Muscle layer of colon (tissue), 2 donors: ENCODE data around the gene DPP9.
A peak's percentile ranks its signal among the peaks of the same experiment; 100 is the strongest.

Experiments used
- H3K27ac ChIP-seq: one replicate; pipeline ENCODE4 v1.7.0; 2013; ENCODE audit warnings: low read depth, mild to moderate bottlenecking, low read length, moderate library complexity
- H3K27me3 ChIP-seq, 2 donors: one replicate each; pipeline ENCODE4 v1.7.0; 2013; ENCODE audit warnings: low read length in 2 of 2, mild to moderate bottlenecking in 2 of 2; ENCODE audit not compliant: insufficient read depth in 2 of 2, control insufficient read depth in 1 of 2
- H3K36me3 ChIP-seq: one replicate; pipeline ENCODE4 v1.7.0; 2013; ENCODE audit warnings: mild to moderate bottlenecking, low read length; ENCODE audit not compliant: insufficient read depth
- H3K4me1 ChIP-seq: one replicate; pipeline ENCODE4 v1.7.0; 2013; ENCODE audit warnings: mild to moderate bottlenecking, low read length; ENCODE audit not compliant: insufficient read depth
- H3K4me3 ChIP-seq, 2 donors: one replicate each; pipeline ENCODE4 v1.7.0; 2013; ENCODE audit warnings: low read length in 2 of 2, low read depth in 1 of 2, mild to moderate bottlenecking in 1 of 2, moderate library complexity in 1 of 2
- H3K9ac ChIP-seq: one replicate; pipeline ENCODE4 v1.7.0; 2013; ENCODE audit warnings: low read length
- H3K9me3 ChIP-seq: one replicate; pipeline ENCODE4 v1.7.0; 2013; ENCODE audit warnings: mild to moderate bottlenecking, low read length
- donor health status: abdominal sarcoma.
- donor health status: Adenocarcinoma of cecum.

Gene DPP9

GRCh38 chr19:4647676-4648644, 75.7 kb downstream of the DPP9 start:
- no peaks in the 10 kb centered on the region for H3K27me3 ChIP-seq
- peak overlapping the region; percentile 45 for H3K9ac ChIP-seq
- peak overlapping the region; percentile 94 for H3K27ac ChIP-seq
- peaks cover 16% of the 10 kb centered on the region for H3K36me3 ChIP-seq
- H3K4me3 ChIP-seq = no peak overlapping the region
- H3K9me3 ChIP-seq = no peaks in the 10 kb centered on the region
- H3K4me1 ChIP-seq = peaks cover 27% of the 10 kb centered on the region

- Histone ChIP-seq H3K9ac (no peak overlapping the region), H3K27ac (peak overlapping the region; percentile 86), H3K4me3 (no peak overlapping the region), H3K27me3 (no peaks in the 10 kb centered on the region), H3K36me3 (peaks cover 5% of the 10 kb centered on the region), H3K9me3 (no peaks in the 10 kb centered on the region), H3K4me1 (peaks cover 44% of the 10 kb centered on the region)
Measured at GRCh38 chr19:4645718-4646117, 77.9 kb downstream of the DPP9 start.

GRCh38 chr19:4642625-4643024, 81.0 kb downstream of the DPP9 start:
- peaks cover 26% of the 10 kb centered on the region for H3K4me1 ChIP-seq
- H3K36me3 ChIP-seq = no peaks in the 10 kb centered on the region

GRCh38 chr19:4641132-4641531, 82.5 kb downstream of the DPP9 start:
- H3K27ac ChIP-seq = peak overlapping the region; percentile 91
- H3K4me1 ChIP-seq = peaks cover 27% of the 10 kb centered on the region
- peak overlapping the region; percentile 95 for H3K9ac ChIP-seq
- no peaks in the 10 kb centered on the region for H3K36me3 ChIP-seq
- H3K9me3 ChIP-seq = no peaks in the 10 kb centered on the region
- H3K27me3 ChIP-seq = no peaks in the 10 kb centered on the region
- peak overlapping the region; percentile 96 to 98 for H3K4me3 ChIP-seq

More at GRCh38 chr19:4642625-4643024, 81.0 kb downstream of the DPP9 start:
- Histone ChIP-seq H3K27me3 (no peaks in the 10 kb centered on the region), H3K9ac (no peak overlapping the region), H3K27ac (no peak overlapping the region), H3K4me3 (no peak overlapping the region), H3K9me3 (no peaks in the 10 kb centered on the region)

GRCh38 chr19:4640247-4641000, 83.2 kb downstream of the DPP9 start:
- Histone ChIP-seq H3K9ac (peak overlapping the region; percentile 95), H3K4me1 (peaks cover 31% of the 10 kb centered on the region), H3K27me3 (no peaks in the 10 kb centered on the region), H3K9me3 (no peaks in the 10 kb centered on the region), H3K4me3 (peak overlapping the region; percentile 96 to 98), H3K36me3 (no peaks in the 10 kb centered on the region), H3K27ac (peak overlapping the region; percentile 91)

GRCh38 chr19:4639531-4640246, 84.0 kb downstream of the DPP9 start:
- H3K9ac ChIP-seq = peak overlapping the region; percentile 95
- H3K36me3 ChIP-seq = no peaks in the 10 kb centered on the region
- H3K27me3 ChIP-seq = no peaks in the 10 kb centered on the region
- H3K4me3 ChIP-seq = peak overlapping the region; percentile 96 to 98
- peaks cover 31% of the 10 kb centered on the region for H3K4me1 ChIP-seq
- peak overlapping the region; percentile 91 for H3K27ac ChIP-seq
- H3K9me3 ChIP-seq = no peaks in the 10 kb centered on the region

GRCh38 chr19:4638828-4639530, 84.7 kb downstream of the DPP9 start, which contains the start of gene TNFAIP8L1:
Gene TNFAIP8L1, plus strand, starts transcription at chr19:4639516. Its CDS starts 12,354 bp downstream, at chr19:4651870.
- Histone ChIP-seq H3K9me3 (no peaks in the 10 kb centered on the region), H3K4me3 (peak within 1 kb of the TSS; percentile 96 to 98), H3K9ac (peak within 1 kb of the TSS; percentile 95), H3K4me1 (peaks cover 31% of the 10 kb centered on the region), H3K27ac (peak within 1 kb of the TSS; percentile 91), H3K36me3 (no peaks in the 10 kb centered on the region), H3K27me3 (no peaks in the 10 kb centered on the region)

GRCh38 chr19:4638317-4638716, 85.3 kb downstream of the DPP9 start:
- H3K9ac ChIP-seq = no peak overlapping the region
- peaks cover 31% of the 10 kb centered on the region for H3K4me1 ChIP-seq
- no peaks in the 10 kb centered on the region for H3K36me3 ChIP-seq
- no peaks in the 10 kb centered on the region for H3K27me3 ChIP-seq
- no peak overlapping the region for H3K4me3 ChIP-seq
- peak overlapping the region; percentile 49 for H3K27ac ChIP-seq
- H3K9me3 ChIP-seq = no peaks in the 10 kb centered on the region

GRCh38 chr19:4636761-4637160, 86.9 kb downstream of the DPP9 start:
- peak overlapping the region in 1 of 2 donors; percentile 76 for H3K4me3 ChIP-seq
- H3K36me3 ChIP-seq = no peaks in the 10 kb centered on the region
- H3K9me3 ChIP-seq = no peaks in the 10 kb centered on the region
- no peak overlapping the region for H3K27ac ChIP-seq
- no peaks in the 10 kb centered on the region for H3K27me3 ChIP-seq
- H3K4me1 ChIP-seq = peaks cover 24% of the 10 kb centered on the region
- peak overlapping the region; percentile 5 for H3K9ac ChIP-seq

- H3K36me3 ChIP-seq = no peaks in the 10 kb centered on the region
- no peaks in the 10 kb centered on the region for H3K9me3 ChIP-seq
- H3K4me3 ChIP-seq = peak overlapping the region; percentile 70 to 76
- peaks cover 19% of the 10 kb centered on the region for H3K4me1 ChIP-seq
- peak overlapping the region; percentile 5 for H3K9ac ChIP-seq
- H3K27ac ChIP-seq = peak overlapping the region; percentile 7
- no peaks in the 10 kb centered on the region for H3K27me3 ChIP-seq
Measured at GRCh38 chr19:4636151-4636717, 87.4 kb downstream of the DPP9 start.
